OCI-LY7 (cell line): ENCODE results near the gene MRNIP.

Experiments
- EZH2phosphoT487 ChIP-seq: fragments of 200-600 bp; sonication (generic); IDR thresholded peaks from 2 replicates; pipeline ENCODE4 v1.6.1; 2018; ENCODE audit warnings: low read depth, borderline replicate concordance, mild to moderate bottlenecking, mixed run types, antibody characterized with exemption, low read length, moderate library complexity, mixed read lengths
- TF ChIP-seq, protein P1 (sequence below): fragments of 200-600 bp; sonication (generic); conservative IDR thresholded peaks from 2 replicates; pipeline ENCODE4 v1.5.1; 2014; ENCODE audit warnings: mild to moderate bottlenecking, antibody characterized with exemption, low read length, moderate library complexity, mixed read lengths

DNA sequence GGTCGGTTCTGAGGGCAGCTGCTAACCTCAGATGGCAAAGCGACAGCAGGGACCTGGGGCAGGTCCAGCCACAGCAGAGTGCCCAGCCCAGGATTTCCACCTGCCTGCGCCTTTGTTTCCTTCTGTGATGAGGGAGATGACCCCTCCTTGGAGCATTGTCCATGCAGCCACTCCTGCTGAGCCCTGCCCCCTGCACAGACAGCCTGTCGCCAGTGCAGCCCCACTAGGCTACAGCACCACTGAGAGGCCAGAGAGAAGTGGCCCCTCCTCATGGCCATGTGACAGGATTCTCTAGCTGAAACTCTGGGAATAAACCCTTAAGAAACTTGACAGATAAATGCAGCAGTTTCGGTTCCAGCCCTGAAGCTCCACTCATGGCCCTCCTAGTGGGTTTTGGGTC, 10.5 kb upstream of the MRNIP start:
- TF ChIP-seq, protein P1, sequence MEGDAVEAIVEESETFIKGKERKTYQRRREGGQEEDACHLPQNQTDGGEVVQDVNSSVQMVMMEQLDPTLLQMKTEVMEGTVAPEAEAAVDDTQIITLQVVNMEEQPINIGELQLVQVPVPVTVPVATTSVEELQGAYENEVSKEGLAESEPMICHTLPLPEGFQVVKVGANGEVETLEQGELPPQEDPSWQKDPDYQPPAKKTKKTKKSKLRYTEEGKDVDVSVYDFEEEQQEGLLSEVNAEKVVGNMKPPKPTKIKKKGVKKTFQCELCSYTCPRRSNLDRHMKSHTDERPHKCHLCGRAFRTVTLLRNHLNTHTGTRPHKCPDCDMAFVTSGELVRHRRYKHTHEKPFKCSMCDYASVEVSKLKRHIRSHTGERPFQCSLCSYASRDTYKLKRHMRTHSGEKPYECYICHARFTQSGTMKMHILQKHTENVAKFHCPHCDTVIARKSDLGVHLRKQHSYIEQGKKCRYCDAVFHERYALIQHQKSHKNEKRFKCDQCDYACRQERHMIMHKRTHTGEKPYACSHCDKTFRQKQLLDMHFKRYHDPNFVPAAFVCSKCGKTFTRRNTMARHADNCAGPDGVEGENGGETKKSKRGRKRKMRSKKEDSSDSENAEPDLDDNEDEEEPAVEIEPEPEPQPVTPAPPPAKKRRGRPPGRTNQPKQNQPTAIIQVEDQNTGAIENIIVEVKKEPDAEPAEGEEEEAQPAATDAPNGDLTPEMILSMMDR, result no peak
- TF ChIP-seq EZH2phosphoT487, result no peak
